Prostate gland (tissue), 2 donors: ENCODE data around the gene SSTR1.

Experiments
- CTCF ChIP-seq, 4 experiments: fragments of 200-600 bp in 2 of 4; fragments of 450-650 bp in 2 of 4; sonication (generic) in 2 of 4; IDR thresholded peaks; 1 replicate in 3 of 4; 2 replicates in 1 of 4; pipeline ENCODE4 v1.5.1; 2016 to 2019; ENCODE audit warnings: antibody characterized with exemption in 4 of 4, mild to moderate bottlenecking in 2 of 4, moderate library complexity in 2 of 4
- POLR2AphosphoS5 ChIP-seq: sonication (generic); formaldehyde crosslinking; IDR thresholded peaks from one replicate; pipeline ENCODE4 v1.6.1; 2017; ENCODE audit warnings: antibody characterized with exemption

- TF ChIP-seq CTCF (IDR thresholded peaks at IDR 0.05) = no peak
- no peak for TF ChIP-seq POLR2AphosphoS5
Measured at GRCh38 chr14:38252066-38252710, 44.5 kb downstream of the SSTR1 start.
